Measurements from ENCODE around the gene DDX5.

The DDX5 gene

GRCh38 chr17:64491034-64491860 is 14.8 kb downstream of the DDX5 start:
- Histone ChIP-seq H3K4me2 (ENCODE audit: low read length) (no peak overlapping the region), H3K9ac (ENCODE audit: low read length) (no peak overlapping the region), H3K79me2 (ENCODE audit: insufficient read depth, low read length) (peaks cover 10% of the 10 kb centered on the region), H3K4me3 (ENCODE audit: low read depth, low read length, poor library complexity, severe bottlenecking) (no peak overlapping the region), H3K9me2 (ENCODE audit: low read depth, low read length) (no peaks in the 10 kb centered on the region), H2AFZ (ENCODE audit: low read length) (no peak overlapping the region), H3K27me3 (ENCODE audit: insufficient read depth, low read length) (no peaks in the 10 kb centered on the region), H3F3A (ENCODE audit: insufficient read depth, low read length) (no peaks in the 10 kb centered on the region), H3K36me3 (ENCODE audit: insufficient read depth, low read length) (peaks cover 71% of the 10 kb centered on the region), H3K9me3 (ENCODE audit: low read length) (no peaks in the 10 kb centered on the region), H3K27ac (ENCODE audit: low read depth, low read length, poor library complexity, severe bottlenecking) (no peak overlapping the region), H3K4me1 (ENCODE audit: insufficient read depth, low read length, severe bottlenecking) (peaks cover 23% of the 10 kb centered on the region), H4K20me1 (ENCODE audit: insufficient read depth, low read length) (no peaks in the 10 kb centered on the region)
- TF ChIP-seq EZH2 (IDR thresholded peaks at IDR 0.05; ENCODE audit: borderline replicate concordance, low read length) (no peak), CTCF (IDR thresholded peaks at IDR 0.05; ENCODE audit: low read length) (peak; percentile 71)

GRCh38 chr17:64488301-64488700 is 17.8 kb downstream of the DDX5 start:
- Histone ChIP-seq H3K9ac (ENCODE audit: low read length) (no peak overlapping the region), H3K9me3 (ENCODE audit: low read length) (no peaks in the 10 kb centered on the region), H3K4me2 (ENCODE audit: low read length) (no peak overlapping the region), H3K27ac (ENCODE audit: low read depth, low read length, poor library complexity, severe bottlenecking) (no peak overlapping the region), H3K4me1 (ENCODE audit: insufficient read depth, low read length, severe bottlenecking) (no peaks in the 10 kb centered on the region), H3F3A (ENCODE audit: insufficient read depth, low read length) (no peaks in the 10 kb centered on the region), H3K9me2 (ENCODE audit: low read depth, low read length) (no peaks in the 10 kb centered on the region), H3K27me3 (ENCODE audit: insufficient read depth, low read length) (no peaks in the 10 kb centered on the region), H2AFZ (ENCODE audit: low read length) (no peak overlapping the region), H4K20me1 (ENCODE audit: insufficient read depth, low read length) (no peaks in the 10 kb centered on the region), H3K4me3 (ENCODE audit: low read depth, low read length, poor library complexity, severe bottlenecking) (no peak overlapping the region), H3K79me2 (ENCODE audit: insufficient read depth, low read length) (no peaks in the 10 kb centered on the region), H3K36me3 (ENCODE audit: insufficient read depth, low read length) (peaks cover 86% of the 10 kb centered on the region)
- TF ChIP-seq CTCF (IDR thresholded peaks at IDR 0.05; ENCODE audit: low read length) (no peak), EZH2 (IDR thresholded peaks at IDR 0.05; ENCODE audit: borderline replicate concordance, low read length) (no peak)

GRCh38 chr17:64484380-64484779 is 21.7 kb downstream of the DDX5 start:
- Histone ChIP-seq H3K4me1 (ENCODE audit: insufficient read depth, low read length, severe bottlenecking) (no peaks in the 10 kb centered on the region), H3K36me3 (ENCODE audit: insufficient read depth, low read length) (peaks cover 78% of the 10 kb centered on the region), H3K9ac (ENCODE audit: low read length) (no peak overlapping the region), H3K27ac (ENCODE audit: low read depth, low read length, poor library complexity, severe bottlenecking) (no peak overlapping the region), H3K9me2 (ENCODE audit: low read depth, low read length) (no peaks in the 10 kb centered on the region), H3K79me2 (ENCODE audit: insufficient read depth, low read length) (no peaks in the 10 kb centered on the region), H3K4me3 (ENCODE audit: low read depth, low read length, poor library complexity, severe bottlenecking) (no peak overlapping the region), H3K9me3 (ENCODE audit: low read length) (no peaks in the 10 kb centered on the region), H2AFZ (ENCODE audit: low read length) (no peak overlapping the region), H3K4me2 (ENCODE audit: low read length) (no peak overlapping the region), H3F3A (ENCODE audit: insufficient read depth, low read length) (no peaks in the 10 kb centered on the region), H4K20me1 (ENCODE audit: insufficient read depth, low read length) (no peaks in the 10 kb centered on the region), H3K27me3 (ENCODE audit: insufficient read depth, low read length) (no peaks in the 10 kb centered on the region)
- TF ChIP-seq EZH2 (IDR thresholded peaks at IDR 0.05; ENCODE audit: borderline replicate concordance, low read length) (no peak), CTCF (IDR thresholded peaks at IDR 0.05; ENCODE audit: low read length) (no peak)
